ENCODE data around the gene CELF3.
"Not testable (repeated sequence)": the region's sequence is repeated elsewhere in the genome, so short reads cannot be mapped to it uniquely, and the experiment has no call there.

CELF3 gene

DNA sequence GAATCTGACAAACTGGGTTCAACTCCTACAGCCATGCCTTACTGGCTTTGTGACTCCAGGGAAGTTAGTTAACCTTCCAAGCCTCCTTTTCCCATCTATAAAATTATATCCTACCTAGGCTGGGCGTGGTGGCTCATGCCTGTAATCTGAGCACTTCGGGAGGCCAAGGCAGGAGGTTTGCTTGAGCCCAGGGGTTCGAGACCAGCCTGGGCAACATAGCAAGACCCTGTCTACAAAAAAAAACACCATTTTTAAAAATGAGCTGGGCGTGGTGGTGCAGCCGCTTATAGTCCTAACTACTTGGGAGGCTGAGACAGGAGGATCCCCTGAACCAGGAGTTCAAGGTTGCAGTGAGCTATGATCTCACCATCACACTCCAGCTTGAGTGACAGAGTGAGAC, 15.1 kb downstream of the CELF3 start:
- Histone ChIP-seq H3K27ac (ENCODE audit: low read depth, low read length) (no peak overlapping the region), H3K36me3 (ENCODE audit: insufficient read depth, low read length) (peaks cover 4% of the 10 kb centered on the region; the same call in 1 of the 2 replicates), H3K4me3 (ENCODE audit: low read depth, low read length) (no peak overlapping the region), H2AFZ (ENCODE audit: low read length, unreplicated experiment) (no peak overlapping the region), H3K79me2 (ENCODE audit: control insufficient read depth, insufficient read depth, low read length, unreplicated experiment) (no peaks in the 10 kb centered on the region), H3K27me3 (ENCODE audit: insufficient read depth, low read length) (no peaks in the 10 kb centered on the region), H3K4me1 (ENCODE audit: control insufficient read depth, insufficient read depth, low read length, unreplicated experiment) (no peaks in the 10 kb centered on the region)

DNA sequence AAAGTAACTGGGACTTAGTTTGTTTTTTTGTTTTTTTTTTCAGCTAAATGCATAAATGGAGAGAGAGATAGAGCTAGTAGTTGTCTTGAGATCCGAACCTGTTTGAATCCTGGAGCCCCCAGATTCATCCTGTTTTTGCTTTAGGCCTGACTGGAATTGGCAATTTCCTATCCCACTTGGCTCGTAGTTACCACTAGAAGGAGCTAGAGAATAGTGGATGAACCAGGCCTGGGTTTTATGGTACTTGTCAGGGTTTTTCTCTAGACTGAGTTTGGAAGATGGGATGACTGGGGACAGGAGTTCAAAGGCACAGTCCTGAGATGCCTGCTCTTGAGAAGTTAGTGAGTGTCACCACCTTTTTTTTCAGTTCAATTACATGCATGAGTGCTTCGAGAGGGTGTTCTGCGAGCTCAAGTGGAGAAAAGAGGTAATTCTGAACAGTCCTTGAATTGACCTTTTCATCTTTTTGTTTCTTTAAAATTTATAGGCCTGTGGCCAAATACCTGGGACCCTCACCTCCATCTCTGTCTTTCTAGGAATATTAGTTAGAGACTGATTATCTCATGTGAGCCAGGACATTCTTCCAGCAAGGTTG, 23.4 kb downstream of the CELF3 start:
- no peaks in the 10 kb centered on the region for H3K4me1 ChIP-seq (ENCODE audit: control insufficient read depth, insufficient read depth, low read length, unreplicated experiment)
- H3K79me2 ChIP-seq (ENCODE audit: control insufficient read depth, insufficient read depth, low read length, unreplicated experiment), result no peaks in the 10 kb centered on the region
- H3K27ac ChIP-seq (ENCODE audit: low read depth, low read length), result no peak overlapping the region
- no peak overlapping the region for H3K4me3 ChIP-seq (ENCODE audit: low read depth, low read length)
- H3K27me3 ChIP-seq (ENCODE audit: insufficient read depth, low read length), result no peaks in the 10 kb centered on the region
- H3K36me3 ChIP-seq (ENCODE audit: insufficient read depth, low read length), result no peaks in the 10 kb centered on the region
- no peak overlapping the region for H2AFZ ChIP-seq (ENCODE audit: low read length, unreplicated experiment)

DNA sequence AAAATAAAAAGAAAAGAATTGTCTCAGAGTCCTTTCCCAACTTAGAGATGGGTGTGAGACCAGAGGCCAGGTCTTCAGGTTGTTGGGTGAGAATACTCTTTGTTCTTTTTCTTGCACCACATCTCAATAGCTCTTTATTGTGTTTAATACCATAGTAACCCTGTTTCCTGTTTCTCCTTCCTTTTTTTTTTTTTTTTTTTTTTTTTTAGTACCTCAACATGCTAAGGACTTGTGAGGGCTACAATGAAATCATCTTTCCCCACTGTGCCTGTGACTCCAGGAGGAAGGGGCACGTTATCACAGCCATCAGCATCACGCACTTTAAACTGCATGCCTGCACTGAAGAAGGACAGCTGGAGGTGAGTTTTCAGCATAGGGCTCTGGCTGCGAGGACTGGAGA, 24.4 kb downstream of the CELF3 start:
- Histone ChIP-seq H3K27me3 (ENCODE audit: insufficient read depth, low read length) (no peaks in the 10 kb centered on the region), H2AFZ (ENCODE audit: low read length, unreplicated experiment) (no peak overlapping the region), H3K4me3 (ENCODE audit: low read depth, low read length) (no peak overlapping the region), H3K79me2 (ENCODE audit: control insufficient read depth, insufficient read depth, low read length, unreplicated experiment) (no peaks in the 10 kb centered on the region), H3K4me1 (ENCODE audit: control insufficient read depth, insufficient read depth, low read length, unreplicated experiment) (no peaks in the 10 kb centered on the region), H3K36me3 (ENCODE audit: insufficient read depth, low read length) (no peaks in the 10 kb centered on the region), H3K27ac (ENCODE audit: low read depth, low read length) (no peak overlapping the region)

DNA sequence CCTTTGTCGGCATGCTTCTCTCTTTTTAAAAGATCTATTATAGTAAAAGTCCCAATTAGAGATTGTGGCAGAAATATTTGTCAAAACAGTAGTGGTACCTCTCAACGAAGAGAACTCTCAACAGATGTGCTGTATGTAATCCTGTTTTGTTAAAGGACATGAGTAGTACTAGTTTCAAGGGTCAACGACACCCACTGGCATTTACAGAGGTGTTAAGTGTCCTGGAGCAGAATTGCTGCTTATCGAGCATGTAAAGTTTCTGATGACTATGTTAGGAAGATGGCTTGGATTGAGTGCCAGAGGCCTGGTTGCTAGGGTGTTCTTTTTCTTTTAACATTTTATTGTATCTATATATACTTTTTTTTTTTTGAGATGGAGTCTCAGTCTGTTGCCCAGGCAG, 27.1 kb downstream of the CELF3 start:
- no peak overlapping the region for H3K27ac ChIP-seq (ENCODE audit: low read depth, low read length)
- H3K4me3 ChIP-seq (ENCODE audit: low read depth, low read length), result no peak overlapping the region
- no peaks in the 10 kb centered on the region for H3K36me3 ChIP-seq (ENCODE audit: insufficient read depth, low read length)
- no peaks in the 10 kb centered on the region for H3K79me2 ChIP-seq (ENCODE audit: control insufficient read depth, insufficient read depth, low read length, unreplicated experiment)
- H3K27me3 ChIP-seq (ENCODE audit: insufficient read depth, low read length), result no peaks in the 10 kb centered on the region
- no peak overlapping the region for H2AFZ ChIP-seq (ENCODE audit: low read length, unreplicated experiment)
- no peaks in the 10 kb centered on the region for H3K4me1 ChIP-seq (ENCODE audit: control insufficient read depth, insufficient read depth, low read length, unreplicated experiment)

DNA sequence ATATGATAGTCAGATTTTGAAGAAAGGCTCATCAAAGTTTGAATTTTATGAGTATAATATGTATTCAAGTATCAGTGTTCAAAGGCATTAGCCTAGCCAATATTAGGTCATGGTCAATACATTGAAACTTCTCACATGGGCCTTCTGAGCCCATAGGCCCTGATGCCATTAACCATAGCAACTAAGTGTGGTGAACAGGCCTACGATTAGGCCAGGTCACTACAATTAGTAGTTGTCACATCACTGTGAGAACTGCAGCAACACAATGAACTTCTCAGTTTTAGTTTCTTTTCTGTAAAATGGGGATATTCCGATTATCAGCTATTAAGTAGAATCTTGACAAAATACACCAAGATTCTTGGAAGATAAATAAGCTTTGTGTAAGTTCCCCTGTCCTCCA, 30.0 kb downstream of the CELF3 start:
- Histone ChIP-seq H3K79me2 (ENCODE audit: control insufficient read depth, insufficient read depth, low read length, unreplicated experiment) (no peaks in the 10 kb centered on the region), H3K4me1 (ENCODE audit: control insufficient read depth, insufficient read depth, low read length, unreplicated experiment) (peaks cover 6% of the 10 kb centered on the region), H3K4me3 (ENCODE audit: low read depth, low read length) (no peak overlapping the region), H2AFZ (ENCODE audit: low read length, unreplicated experiment) (no peak overlapping the region), H3K36me3 (ENCODE audit: insufficient read depth, low read length) (no peaks in the 10 kb centered on the region), H3K27ac (ENCODE audit: low read depth, low read length) (no peak overlapping the region), H3K27me3 (ENCODE audit: insufficient read depth, low read length) (no peaks in the 10 kb centered on the region)

DNA sequence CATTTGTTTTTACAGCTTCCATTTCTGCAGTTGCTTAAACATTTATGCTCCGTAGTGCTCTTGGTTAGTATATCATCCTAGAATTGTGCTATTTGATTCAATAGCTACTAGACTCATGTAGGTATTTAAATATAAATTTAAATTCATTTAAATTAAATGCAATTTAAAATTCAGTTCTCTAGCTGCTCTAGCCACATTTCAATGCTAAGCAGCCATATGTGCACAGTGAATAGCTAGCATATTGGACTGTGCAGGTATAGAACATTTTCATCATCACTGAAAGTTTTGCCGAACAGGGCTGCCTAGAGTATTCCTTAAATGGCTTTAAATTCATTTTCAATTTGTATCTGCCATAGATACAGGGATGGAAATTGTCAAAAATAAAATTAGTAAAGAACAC, 32.5 kb downstream of the CELF3 start:
- Histone ChIP-seq H3K27me3 (ENCODE audit: insufficient read depth, low read length) (no peaks in the 10 kb centered on the region), H3K36me3 (ENCODE audit: insufficient read depth, low read length) (no peaks in the 10 kb centered on the region), H3K79me2 (ENCODE audit: control insufficient read depth, insufficient read depth, low read length, unreplicated experiment) (no peaks in the 10 kb centered on the region), H3K4me3 (ENCODE audit: low read depth, low read length) (no peak overlapping the region), H3K4me1 (ENCODE audit: control insufficient read depth, insufficient read depth, low read length, unreplicated experiment) (peaks cover 24% of the 10 kb centered on the region), H2AFZ (ENCODE audit: low read length, unreplicated experiment) (no peak overlapping the region), H3K27ac (ENCODE audit: low read depth, low read length) (no peak overlapping the region)

DNA sequence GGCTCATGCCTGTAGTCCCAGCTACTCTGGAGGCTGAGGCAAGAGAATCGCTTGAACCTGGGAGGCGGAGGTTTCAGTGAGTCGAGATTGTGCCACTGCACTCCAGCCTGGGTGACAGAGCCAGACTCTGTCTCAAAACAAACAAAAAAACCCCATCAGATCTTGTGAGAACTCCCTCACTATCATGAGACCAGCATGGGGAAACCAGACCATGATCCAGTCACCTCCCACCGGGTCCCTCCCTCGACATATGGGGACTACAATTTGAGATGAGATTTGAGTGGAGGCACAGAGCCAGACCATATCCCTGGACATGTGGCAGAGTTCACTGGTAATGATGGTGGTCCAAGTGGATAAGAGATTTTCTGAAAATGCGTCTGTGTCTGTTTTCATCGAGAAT, 33.7 kb downstream of the CELF3 start:
- H3K27ac ChIP-seq (ENCODE audit: low read depth, low read length); H3K4me3 ChIP-seq (ENCODE audit: low read depth, low read length); H3K27me3 ChIP-seq (ENCODE audit: insufficient read depth, low read length); H2AFZ ChIP-seq (ENCODE audit: low read length, unreplicated experiment); H3K36me3 ChIP-seq (ENCODE audit: insufficient read depth, low read length); H3K79me2 ChIP-seq (ENCODE audit: control insufficient read depth, insufficient read depth, low read length, unreplicated experiment): not testable (repeated sequence)
- H3K4me1 ChIP-seq (ENCODE audit: control insufficient read depth, insufficient read depth, low read length, unreplicated experiment), result peaks cover 24% of the 10 kb centered on the region

DNA sequence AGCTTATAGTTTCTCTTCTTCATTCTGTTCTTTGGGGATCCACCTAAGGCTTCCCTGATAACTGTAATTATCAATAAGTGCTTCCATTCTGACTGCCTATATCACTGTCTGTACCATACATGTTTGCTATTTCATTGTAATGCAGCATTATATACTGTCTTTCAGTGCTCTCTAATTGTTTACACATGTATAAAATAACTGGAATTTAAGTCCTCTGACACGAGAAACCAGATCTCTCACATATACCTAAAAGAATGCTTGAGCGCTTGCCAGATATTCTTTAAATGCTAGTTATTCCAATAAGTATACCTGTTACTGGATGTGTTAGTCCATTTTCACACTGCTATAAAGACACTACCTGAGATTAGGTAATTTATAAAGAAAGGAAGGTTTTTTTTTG, 34.7 kb downstream of the CELF3 start:
- no peak overlapping the region for H3K4me3 ChIP-seq (ENCODE audit: low read depth, low read length)
- no peaks in the 10 kb centered on the region for H3K27me3 ChIP-seq (ENCODE audit: insufficient read depth, low read length)
- H3K36me3 ChIP-seq (ENCODE audit: insufficient read depth, low read length), result 0 out of 2 replicates have a peak, but pooled peaks cover 4% of the 10 kb centered on the region
- H3K79me2 ChIP-seq (ENCODE audit: control insufficient read depth, insufficient read depth, low read length, unreplicated experiment), result no peaks in the 10 kb centered on the region
- peak overlapping the region; percentile 93 for H3K27ac ChIP-seq (ENCODE audit: low read depth, low read length)
- no peak overlapping the region for H2AFZ ChIP-seq (ENCODE audit: low read length, unreplicated experiment)
- H3K4me1 ChIP-seq (ENCODE audit: control insufficient read depth, insufficient read depth, low read length, unreplicated experiment), result peaks cover 24% of the 10 kb centered on the region

DNA sequence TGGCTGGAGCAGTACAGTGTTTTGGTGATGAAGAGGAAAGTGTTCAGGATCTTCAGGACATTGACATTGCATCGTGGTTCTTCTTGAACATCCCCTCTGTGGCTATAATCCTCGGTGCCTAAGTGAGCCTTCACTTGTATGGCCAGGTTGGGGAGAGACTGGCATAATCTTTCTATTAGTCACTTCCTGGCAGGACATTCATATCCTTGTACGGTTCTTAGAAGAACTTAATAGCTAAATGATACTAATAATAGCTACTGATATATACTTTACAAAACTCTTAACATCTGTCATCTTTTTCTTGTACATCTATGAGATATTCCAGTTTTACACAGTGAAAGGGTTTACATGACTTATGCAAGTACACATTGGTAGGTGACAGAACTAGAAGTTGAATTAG, 35.8 kb downstream of the CELF3 start:
- no peaks in the 10 kb centered on the region for H3K27me3 ChIP-seq (ENCODE audit: insufficient read depth, low read length)
- H3K4me3 ChIP-seq (ENCODE audit: low read depth, low read length), result peak overlapping the region; percentile 41
- H3K36me3 ChIP-seq (ENCODE audit: insufficient read depth, low read length), result 0 out of 2 replicates have a peak, but pooled peaks cover 4% of the 10 kb centered on the region
- H3K27ac ChIP-seq (ENCODE audit: low read depth, low read length), result peak overlapping the region; percentile 93
- H2AFZ ChIP-seq (ENCODE audit: low read length, unreplicated experiment), result no peak overlapping the region
- H3K4me1 ChIP-seq (ENCODE audit: control insufficient read depth, insufficient read depth, low read length, unreplicated experiment), result peaks cover 24% of the 10 kb centered on the region
- no peaks in the 10 kb centered on the region for H3K79me2 ChIP-seq (ENCODE audit: control insufficient read depth, insufficient read depth, low read length, unreplicated experiment)

DNA sequence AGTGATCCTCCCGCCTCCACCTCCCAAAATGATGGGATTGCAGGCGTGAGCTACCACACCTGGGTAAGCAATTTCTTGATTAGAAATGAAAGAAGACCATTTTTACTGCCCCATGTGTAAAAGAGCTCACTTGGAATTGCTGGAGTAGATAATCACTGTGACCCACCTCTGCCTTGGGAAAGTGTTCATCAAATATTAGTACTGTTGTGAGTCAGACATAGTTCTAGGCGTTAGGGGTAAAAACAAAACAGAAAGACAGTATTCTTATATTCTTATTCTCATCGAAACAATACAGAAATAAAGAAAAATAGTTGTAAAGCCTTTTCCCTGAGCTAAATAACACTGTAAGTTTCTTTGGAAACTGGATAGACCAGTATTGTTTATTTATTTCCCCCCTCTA, 36.2 kb downstream of the CELF3 start:
- H3K4me3 ChIP-seq (ENCODE audit: low read depth, low read length), result peak overlapping the region; percentile 41
- H2AFZ ChIP-seq (ENCODE audit: low read length, unreplicated experiment), result no peak overlapping the region
- peaks cover 24% of the 10 kb centered on the region for H3K4me1 ChIP-seq (ENCODE audit: control insufficient read depth, insufficient read depth, low read length, unreplicated experiment)
- no peaks in the 10 kb centered on the region for H3K79me2 ChIP-seq (ENCODE audit: control insufficient read depth, insufficient read depth, low read length, unreplicated experiment)
- 0 out of 2 replicates have a peak, but pooled peaks cover 4% of the 10 kb centered on the region for H3K36me3 ChIP-seq (ENCODE audit: insufficient read depth, low read length)
- peak overlapping the region; percentile 93 for H3K27ac ChIP-seq (ENCODE audit: low read depth, low read length)
- H3K27me3 ChIP-seq (ENCODE audit: insufficient read depth, low read length), result no peaks in the 10 kb centered on the region

DNA sequence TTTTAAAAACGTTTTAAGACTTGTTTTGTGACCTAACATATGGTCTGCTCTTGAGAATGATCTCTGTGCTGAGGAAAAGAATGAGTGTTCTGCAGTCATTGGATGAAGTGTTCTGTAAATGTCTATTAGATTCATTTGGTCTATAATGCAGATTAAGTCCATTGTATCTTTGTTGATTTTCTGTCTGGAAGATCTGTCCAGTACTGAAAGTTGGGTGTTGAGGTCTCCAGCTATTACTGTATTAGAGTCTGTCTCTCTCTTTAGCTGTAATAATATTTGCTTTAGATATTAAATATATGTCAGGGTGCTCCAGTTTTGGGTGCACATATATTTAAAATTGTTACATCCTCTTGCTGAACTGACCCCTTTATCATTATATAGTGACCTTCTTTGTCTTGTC, 43.2 kb downstream of the CELF3 start:
- Histone ChIP-seq H2AFZ (ENCODE audit: low read length, unreplicated experiment) (no peak overlapping the region), H3K36me3 (ENCODE audit: insufficient read depth, low read length) (peaks cover 20% of the 10 kb centered on the region), H3K27ac (ENCODE audit: low read depth, low read length) (no peak overlapping the region), H3K4me1 (ENCODE audit: control insufficient read depth, insufficient read depth, low read length, unreplicated experiment) (no peaks in the 10 kb centered on the region), H3K4me3 (ENCODE audit: low read depth, low read length) (no peak overlapping the region), H3K79me2 (ENCODE audit: control insufficient read depth, insufficient read depth, low read length, unreplicated experiment) (no peaks in the 10 kb centered on the region), H3K27me3 (ENCODE audit: insufficient read depth, low read length) (no peaks in the 10 kb centered on the region)

Data from ACC112 (cell line).